Liver (tissue), 9 donors: ENCODE results near the gene PDE1C. TPM values are rescaled to one million over a fixed set of nuclear protein-coding genes. Genes with fewer than 3 reads are reported as not detected.

ENCODE experiments used
- DNase-seq: peaks from one replicate; pipeline ENCODE4 v3.0.0-alpha.2; 2017; ENCODE audit warnings: low spot score
- H3K27ac ChIP-seq, 2 donors: one replicate each; pipeline ENCODE4 v1.7.0; 2013; ENCODE audit warnings: inconsistent platforms in 2 of 2, low read length in 2 of 2, control low read depth in 1 of 2, low read depth in 1 of 2, mild to moderate bottlenecking in 1 of 2
- H3K27me3 ChIP-seq, 4 donors: one replicate each; pipeline versions ENCODE4 v1.6.1 to v1.7.0; 2013; ENCODE audit warnings: low read length in 3 of 4, inconsistent platforms in 1 of 4, mild to moderate bottlenecking in 1 of 4, moderate library complexity in 1 of 4; ENCODE audit not compliant: control insufficient read depth in 4 of 4, insufficient read depth in 4 of 4
- H3K36me3 ChIP-seq, 4 donors: one replicate each; pipeline versions ENCODE4 v1.6.1 to v1.7.0; 2013; ENCODE audit warnings: low read length in 3 of 4, mild to moderate bottlenecking in 3 of 4, low read depth in 1 of 4, moderate library complexity in 1 of 4; ENCODE audit not compliant: control insufficient read depth in 4 of 4, insufficient read depth in 3 of 4
- H3K4me1 ChIP-seq, 4 donors: one replicate each; pipeline versions ENCODE4 v1.6.1 to v1.7.0; 2013; ENCODE audit warnings: low read length in 3 of 4, mild to moderate bottlenecking in 3 of 4, moderate library complexity in 1 of 4; ENCODE audit not compliant: control insufficient read depth in 4 of 4, insufficient read depth in 4 of 4
- H3K4me3 ChIP-seq, 3 donors: one replicate each; pipeline versions ENCODE4 v1.6.1 to v1.7.0; 2013; ENCODE audit warnings: low read length in 3 of 3, control low read depth in 1 of 3, low read depth in 1 of 3, mild to moderate bottlenecking in 1 of 3
- H3K9ac ChIP-seq, 2 donors: one replicate each; pipeline ENCODE4 v1.7.0; 2013; ENCODE audit warnings: low read length in 2 of 2, mild to moderate bottlenecking in 2 of 2, moderate library complexity in 2 of 2, control low read depth in 1 of 2, low read depth in 1 of 2
- H3K9me3 ChIP-seq, 4 donors: one replicate each; pipeline versions ENCODE4 v1.6.1 to v1.7.0; 2013; ENCODE audit warnings: low read length in 3 of 4; ENCODE audit not compliant: control insufficient read depth in 4 of 4
- CTCF ChIP-seq: fragments of 150-350 bp; IDR thresholded peaks from 2 replicates; pipeline ENCODE4 v1.5.1; 2017; ENCODE audit warnings: improper control_type of control experiment, low read depth, low read length; ENCODE audit not compliant: missing input control
- EGR1 ChIP-seq, 2 donors: IDR thresholded peaks; 2 replicates each; pipeline ENCODE4 v1.6.1; 2016 to 2018; ENCODE audit warnings: antibody characterized with exemption in 2 of 2, low read depth in 2 of 2
- FOXA1 ChIP-seq: IDR thresholded peaks from 2 replicates; pipeline ENCODE4 v1.6.1; 2016; ENCODE audit warnings: antibody characterized with exemption
- FOXA2 ChIP-seq: IDR thresholded peaks from 2 replicates; pipeline ENCODE4 v1.6.1; 2016; ENCODE audit warnings: antibody characterized with exemption
- GABPA ChIP-seq, 2 donors: IDR thresholded peaks in 1 of 2; conservative IDR thresholded peaks in 1 of 2; 2 replicates each; pipeline ENCODE4 v1.6.1; 2016; ENCODE audit warnings: antibody characterized with exemption in 2 of 2, mild to moderate bottlenecking in 1 of 2, moderate library complexity in 1 of 2
- HNF4A ChIP-seq, 2 donors: conservative IDR thresholded peaks; 2 replicates each; pipeline ENCODE4 v1.6.1; 2016; ENCODE audit warnings: antibody characterized with exemption in 2 of 2, mild to moderate bottlenecking in 2 of 2
- HNF4G ChIP-seq: IDR thresholded peaks from 2 replicates; pipeline ENCODE4 v1.6.1; 2016; ENCODE audit warnings: antibody characterized with exemption
- JUND ChIP-seq, 2 donors: IDR thresholded peaks; 2 replicates each; pipeline ENCODE4 v1.6.1; 2016; ENCODE audit warnings: antibody characterized with exemption in 2 of 2
- MAX ChIP-seq: IDR thresholded peaks from 2 replicates; pipeline ENCODE4 v1.6.1; 2016; ENCODE audit warnings: antibody characterized with exemption
- NR2F2 ChIP-seq: IDR thresholded peaks from 2 replicates; pipeline ENCODE4 v1.6.1; 2016; ENCODE audit warnings: antibody characterized with exemption
- RAD21 ChIP-seq, 2 donors: IDR thresholded peaks; 2 replicates each; pipeline ENCODE4 v1.6.1; 2016; ENCODE audit warnings: antibody characterized with exemption in 2 of 2, mild to moderate bottlenecking in 2 of 2
- REST ChIP-seq: IDR thresholded peaks from 2 replicates; pipeline ENCODE4 v1.6.1; 2016; ENCODE audit warnings: antibody characterized with exemption, mild to moderate bottlenecking
- RXRA ChIP-seq, 2 donors: IDR thresholded peaks; 2 replicates each; pipeline ENCODE4 v1.6.1; 2017 to 2018; ENCODE audit warnings: antibody characterized with exemption in 2 of 2, mild to moderate bottlenecking in 1 of 2
- SP1 ChIP-seq: IDR thresholded peaks from 2 replicates; pipeline ENCODE4 v1.6.1; 2018; ENCODE audit warnings: antibody characterized with exemption, mild to moderate bottlenecking
- TAF1 ChIP-seq: conservative IDR thresholded peaks from 2 replicates; pipeline ENCODE4 v1.6.1; 2016; ENCODE audit warnings: antibody characterized with exemption, mild to moderate bottlenecking
- YY1 ChIP-seq: IDR thresholded peaks from 2 replicates; pipeline ENCODE4 v1.6.1; 2016; ENCODE audit warnings: antibody characterized with exemption, mild to moderate bottlenecking
- WGBS: extraction: QIAGEN DNeasy Blood & Tissue Kit; methylation state at CpG from one replicate; pipeline ENCODE4 v1.1.7; 2013; 5-methylcytosine and 5-hydroxymethylcytosine counted together
- polyA plus RNA-seq, 2 donors: library from polyadenylated mRNA; stranded (reverse) in 1 of 2; unstranded in 1 of 2; fragments of 200-250 nt in 1 of 2; fragments of >200 nt in 1 of 2; fragmentation: Nextera tagmentation in 1 of 2; extraction: Ambion mirVana in 1 of 2; gene quantifications; one replicate each; pipeline versions ENCODE4 v1.2.1 to v1.2.3, GENCODE V29; 2013 to 2015
- total RNA-seq, 2 donors: library from RNA; depleted of rRNA; stranded (reverse); fragments of >200 nt; gene quantifications; one replicate each; pipeline ENCODE4 v1.2.3, GENCODE V29; 2014
- TF ChIP-seq, protein P1 (sequence below): IDR thresholded peaks from 2 replicates; pipeline ENCODE4 v1.6.1; 2016; ENCODE audit warnings: antibody characterized with exemption
- TF ChIP-seq, protein P2 (sequence below): IDR thresholded peaks from 2 replicates; pipeline ENCODE4 v1.6.1; 2016; ENCODE audit warnings: antibody characterized with exemption
- donor health status: healthy.
- donor health status: healthy.
- donor health status: healthy.
- donor health status: healthy.
- donor health status: healthy.

Gene PDE1C
- total and polyA plus RNA-seq, 4 donors, result 0.05 to 0.92 (median 0.47) TPM; not detected in 1

DNA sequence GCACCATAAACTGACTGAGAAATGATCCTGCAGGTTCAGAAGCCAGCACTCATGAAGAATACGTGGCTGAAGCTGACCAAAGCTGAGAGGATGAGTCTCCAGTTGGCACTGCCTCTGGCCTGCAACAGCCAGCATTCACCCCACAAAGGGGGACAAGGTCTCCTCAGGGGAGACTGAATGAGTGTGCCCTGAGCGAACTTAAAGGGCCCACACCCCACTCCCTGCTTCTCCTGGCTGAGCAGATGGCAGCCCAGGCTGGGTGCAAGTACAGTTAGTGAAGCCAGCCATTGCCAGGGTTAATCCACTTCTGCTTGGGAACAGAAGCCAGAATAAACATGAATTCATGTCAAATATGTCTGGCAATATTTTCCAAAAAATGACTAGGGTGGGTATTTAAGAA lies 285.1 kb downstream of the PDE1C start:
- H3K27ac ChIP-seq, result no peak overlapping the region
- WGBS, result 69% methylated on average over 2 of the region's 2 CpGs
- H3K9ac ChIP-seq, result no peak overlapping the region
- H3K27me3 ChIP-seq, result no peaks in the 10 kb centered on the region
- no peaks in the 10 kb centered on the region for H3K36me3 ChIP-seq
- no peak overlapping the region for H3K4me3 ChIP-seq
- no peak for DNase-seq
- H3K4me1 ChIP-seq, result no peaks in the 10 kb centered on the region
- TF ChIP-seq, protein P1, sequence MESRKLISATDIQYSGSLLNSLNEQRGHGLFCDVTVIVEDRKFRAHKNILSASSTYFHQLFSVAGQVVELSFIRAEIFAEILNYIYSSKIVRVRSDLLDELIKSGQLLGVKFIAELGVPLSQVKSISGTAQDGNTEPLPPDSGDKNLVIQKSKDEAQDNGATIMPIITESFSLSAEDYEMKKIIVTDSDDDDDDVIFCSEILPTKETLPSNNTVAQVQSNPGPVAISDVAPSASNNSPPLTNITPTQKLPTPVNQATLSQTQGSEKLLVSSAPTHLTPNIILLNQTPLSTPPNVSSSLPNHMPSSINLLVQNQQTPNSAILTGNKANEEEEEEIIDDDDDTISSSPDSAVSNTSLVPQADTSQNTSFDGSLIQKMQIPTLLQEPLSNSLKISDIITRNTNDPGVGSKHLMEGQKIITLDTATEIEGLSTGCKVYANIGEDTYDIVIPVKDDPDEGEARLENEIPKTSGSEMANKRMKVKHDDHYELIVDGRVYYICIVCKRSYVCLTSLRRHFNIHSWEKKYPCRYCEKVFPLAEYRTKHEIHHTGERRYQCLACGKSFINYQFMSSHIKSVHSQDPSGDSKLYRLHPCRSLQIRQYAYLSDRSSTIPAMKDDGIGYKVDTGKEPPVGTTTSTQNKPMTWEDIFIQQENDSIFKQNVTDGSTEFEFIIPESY, result no peak
- no peak for TF ChIP-seq EGR1 (IDR thresholded peaks at IDR 0.05; ENCODE audit: low read depth in 2 of 2)
- TF ChIP-seq SP1, result no peak
- TF ChIP-seq RXRA (IDR thresholded peaks at IDR 0.05), result no peak
- TF ChIP-seq TAF1, result no peak
- no peak for TF ChIP-seq JUND (IDR thresholded peaks at IDR 0.05)
- TF ChIP-seq, protein P2, sequence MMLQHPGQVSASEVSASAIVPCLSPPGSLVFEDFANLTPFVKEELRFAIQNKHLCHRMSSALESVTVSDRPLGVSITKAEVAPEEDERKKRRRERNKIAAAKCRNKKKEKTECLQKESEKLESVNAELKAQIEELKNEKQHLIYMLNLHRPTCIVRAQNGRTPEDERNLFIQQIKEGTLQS, result no peak
- TF ChIP-seq NR2F2, result no peak
- no peak for TF ChIP-seq FOXA1
- no peak for TF ChIP-seq HNF4A (conservative IDR thresholded peaks at IDR 0.05)
- no peak for TF ChIP-seq YY1
- TF ChIP-seq MAX, result no peak
- H3K9me3 ChIP-seq, result no peaks in the 10 kb centered on the region

DNA sequence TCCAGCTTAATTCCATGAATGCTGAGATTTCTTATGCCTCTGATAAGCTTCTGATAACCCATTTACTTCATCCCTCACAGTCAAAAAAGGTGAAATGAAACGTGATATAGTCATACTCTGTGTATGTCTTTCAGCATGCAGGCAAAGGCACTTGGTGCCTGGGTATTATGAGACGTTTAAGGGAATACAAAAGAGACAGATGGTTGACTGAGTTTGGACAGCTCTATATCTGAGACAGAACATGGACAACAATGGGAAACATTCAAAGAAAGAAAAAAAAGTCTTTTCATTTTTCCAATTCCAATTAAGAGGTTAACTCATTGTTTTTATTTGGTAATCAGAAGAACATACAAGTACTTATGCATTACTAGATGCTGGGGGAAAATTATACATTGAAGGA lies 287.0 kb downstream of the PDE1C start:
- H3K27ac ChIP-seq, result no peak overlapping the region
- no peaks in the 10 kb centered on the region for H3K36me3 ChIP-seq
- no peaks in the 10 kb centered on the region for H3K9me3 ChIP-seq
- TF ChIP-seq, protein P1, result no peak
- TF ChIP-seq HNF4A (conservative IDR thresholded peaks at IDR 0.05), result no peak
- no peak for TF ChIP-seq NR2F2
- TF ChIP-seq GABPA (IDR thresholded peaks at IDR 0.05 in 1 of 2, conservative IDR thresholded peaks at IDR 0.05 in 1 of 2), result no peak
- TF ChIP-seq RXRA (IDR thresholded peaks at IDR 0.05), result no peak
- TF ChIP-seq RAD21 (IDR thresholded peaks at IDR 0.05), result no peak
- no peak for TF ChIP-seq CTCF
- TF ChIP-seq MAX, result no peak
- no peak for TF ChIP-seq HNF4G
- no peak for TF ChIP-seq YY1
- TF ChIP-seq SP1, result no peak
- TF ChIP-seq TAF1, result no peak
- TF ChIP-seq JUND (IDR thresholded peaks at IDR 0.05), result no peak
- TF ChIP-seq, protein P2, result no peak
- TF ChIP-seq FOXA2, result no peak
- no peak for TF ChIP-seq EGR1 (IDR thresholded peaks at IDR 0.05; ENCODE audit: low read depth in 2 of 2)
- TF ChIP-seq REST, result no peak
- no peak for DNase-seq
- H3K4me1 ChIP-seq, result no peaks in the 10 kb centered on the region
- WGBS, result 42% methylated on average over 2 of the region's 2 CpGs
- H3K9ac ChIP-seq, result no peak overlapping the region
- H3K4me3 ChIP-seq, result no peak overlapping the region
- no peaks in the 10 kb centered on the region for H3K27me3 ChIP-seq
